Measurements from ENCODE around the gene DMD.

The DMD gene

GRCh38 chrX:31962256-31962655 lies 1249.1 kb downstream of the DMD start:
- Histone ChIP-seq H3K4me2 (ENCODE audit: low read depth, low read length, poor library complexity, severe bottlenecking) (no peak overlapping the region), H4K20me1 (ENCODE audit: insufficient read depth, low read length, poor library complexity, severe bottlenecking) (no peaks in the 10 kb centered on the region), H3K36me3 (ENCODE audit: insufficient read depth, low read length) (no peaks in the 10 kb centered on the region), H3F3A (ENCODE audit: low read depth) (no peaks in the 10 kb centered on the region), H2AFZ (ENCODE audit: low read length) (no peak overlapping the region), H3K79me2 (ENCODE audit: insufficient read depth, low read length) (no peaks in the 10 kb centered on the region), H3K9me2 (replicated peaks; ENCODE audit: low read depth, low read length) (no peaks in the 10 kb centered on the region), H3K27me3 (ENCODE audit: insufficient read depth, low read length, poor library complexity, severe bottlenecking) (no peaks in the 10 kb centered on the region), H3K9ac (ENCODE audit: low read depth, low read length, poor library complexity, severe bottlenecking) (no peak overlapping the region), H3K4me1 (ENCODE audit: insufficient read depth, low read length, poor library complexity, severe bottlenecking) (no peaks in the 10 kb centered on the region), H3K4me3 (ENCODE audit: low read length, poor library complexity, severe bottlenecking) (no peak overlapping the region), H3K9me3 (ENCODE audit: insufficient read depth, low read depth, low read length) (no peaks in the 10 kb centered on the region)
- TF ChIP-seq, protein P1, sequence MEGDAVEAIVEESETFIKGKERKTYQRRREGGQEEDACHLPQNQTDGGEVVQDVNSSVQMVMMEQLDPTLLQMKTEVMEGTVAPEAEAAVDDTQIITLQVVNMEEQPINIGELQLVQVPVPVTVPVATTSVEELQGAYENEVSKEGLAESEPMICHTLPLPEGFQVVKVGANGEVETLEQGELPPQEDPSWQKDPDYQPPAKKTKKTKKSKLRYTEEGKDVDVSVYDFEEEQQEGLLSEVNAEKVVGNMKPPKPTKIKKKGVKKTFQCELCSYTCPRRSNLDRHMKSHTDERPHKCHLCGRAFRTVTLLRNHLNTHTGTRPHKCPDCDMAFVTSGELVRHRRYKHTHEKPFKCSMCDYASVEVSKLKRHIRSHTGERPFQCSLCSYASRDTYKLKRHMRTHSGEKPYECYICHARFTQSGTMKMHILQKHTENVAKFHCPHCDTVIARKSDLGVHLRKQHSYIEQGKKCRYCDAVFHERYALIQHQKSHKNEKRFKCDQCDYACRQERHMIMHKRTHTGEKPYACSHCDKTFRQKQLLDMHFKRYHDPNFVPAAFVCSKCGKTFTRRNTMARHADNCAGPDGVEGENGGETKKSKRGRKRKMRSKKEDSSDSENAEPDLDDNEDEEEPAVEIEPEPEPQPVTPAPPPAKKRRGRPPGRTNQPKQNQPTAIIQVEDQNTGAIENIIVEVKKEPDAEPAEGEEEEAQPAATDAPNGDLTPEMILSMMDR (conservative IDR thresholded peaks at IDR 0.05; ENCODE audit: low read length), result no peak
- TF ChIP-seq EZH2phosphoT487 (IDR thresholded peaks at IDR 0.05; ENCODE audit: borderline replicate concordance), result no peak

- Histone ChIP-seq H3K36me3 (ENCODE audit: insufficient read depth, low read length) (no peaks in the 10 kb centered on the region), H3K27me3 (ENCODE audit: insufficient read depth, low read length, poor library complexity, severe bottlenecking) (no peaks in the 10 kb centered on the region), H3K4me3 (ENCODE audit: low read length, poor library complexity, severe bottlenecking) (no peak overlapping the region), H2AFZ (ENCODE audit: low read length) (no peak overlapping the region), H4K20me1 (ENCODE audit: insufficient read depth, low read length, poor library complexity, severe bottlenecking) (no peaks in the 10 kb centered on the region), H3K79me2 (ENCODE audit: insufficient read depth, low read length) (no peaks in the 10 kb centered on the region), H3K4me1 (ENCODE audit: insufficient read depth, low read length, poor library complexity, severe bottlenecking) (no peaks in the 10 kb centered on the region), H3F3A (ENCODE audit: low read depth) (no peaks in the 10 kb centered on the region), H3K9me3 (ENCODE audit: insufficient read depth, low read depth, low read length) (no peaks in the 10 kb centered on the region), H3K9me2 (replicated peaks; ENCODE audit: low read depth, low read length) (no peaks in the 10 kb centered on the region), H3K4me2 (ENCODE audit: low read depth, low read length, poor library complexity, severe bottlenecking) (no peak overlapping the region), H3K9ac (ENCODE audit: low read depth, low read length, poor library complexity, severe bottlenecking) (no peak overlapping the region)
- TF ChIP-seq, protein P1 (conservative IDR thresholded peaks at IDR 0.05; ENCODE audit: low read length), result no peak
- TF ChIP-seq EZH2phosphoT487 (IDR thresholded peaks at IDR 0.05; ENCODE audit: borderline replicate concordance), result no peak
Measured at GRCh38 chrX:31934842-31935370, 1276.4 kb downstream of the DMD start.

DNA sequence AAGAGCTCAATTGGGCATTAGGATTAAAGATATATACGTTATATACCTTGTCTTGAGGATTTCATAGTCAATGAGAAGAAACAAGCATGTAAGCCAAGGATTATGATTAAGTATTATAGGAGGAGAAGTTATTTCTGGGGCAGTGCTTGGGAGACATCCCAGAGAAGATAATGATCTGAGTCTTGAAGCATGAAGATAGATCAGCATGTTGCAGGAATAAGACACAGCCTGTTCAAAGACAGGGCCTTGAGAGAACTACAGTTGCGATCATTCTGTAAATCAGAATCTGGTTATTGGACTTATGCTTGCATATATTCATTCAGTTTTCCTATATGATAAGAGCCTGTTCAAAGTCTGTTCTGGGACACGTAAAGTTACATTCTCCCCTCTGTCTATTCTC lies 1277.3 kb downstream of the DMD start:
- Histone ChIP-seq H3K9ac (ENCODE audit: low read depth, low read length, poor library complexity, severe bottlenecking) (no peak overlapping the region), H3K27me3 (ENCODE audit: insufficient read depth, low read length, poor library complexity, severe bottlenecking) (no peaks in the 10 kb centered on the region), H3K9me2 (replicated peaks; ENCODE audit: low read depth, low read length) (no peaks in the 10 kb centered on the region), H3K79me2 (ENCODE audit: insufficient read depth, low read length) (no peaks in the 10 kb centered on the region), H3K4me3 (ENCODE audit: low read length, poor library complexity, severe bottlenecking) (no peak overlapping the region), H3K36me3 (ENCODE audit: insufficient read depth, low read length) (no peaks in the 10 kb centered on the region), H2AFZ (ENCODE audit: low read length) (no peak overlapping the region), H4K20me1 (ENCODE audit: insufficient read depth, low read length, poor library complexity, severe bottlenecking) (no peaks in the 10 kb centered on the region), H3K4me1 (ENCODE audit: insufficient read depth, low read length, poor library complexity, severe bottlenecking) (no peaks in the 10 kb centered on the region), H3F3A (ENCODE audit: low read depth) (no peaks in the 10 kb centered on the region), H3K4me2 (ENCODE audit: low read depth, low read length, poor library complexity, severe bottlenecking) (no peak overlapping the region), H3K9me3 (ENCODE audit: insufficient read depth, low read depth, low read length) (no peaks in the 10 kb centered on the region)
- TF ChIP-seq, protein P1 (conservative IDR thresholded peaks at IDR 0.05; ENCODE audit: low read length), result no peak
- TF ChIP-seq EZH2phosphoT487 (IDR thresholded peaks at IDR 0.05; ENCODE audit: borderline replicate concordance), result no peak
